GM18951 (cell line): ENCODE measurements around the gene IQCH.
"Not testable (repeated sequence)": the region's sequence is repeated elsewhere in the genome, so short reads cannot be mapped to it uniquely, and the experiment has no call there.

Source experiments
- POLR2A ChIP-seq: IDR thresholded peaks from 4 replicates; pipeline ENCODE4 v1.6.1; 2011; ENCODE audit warnings: mild to moderate bottlenecking; ENCODE audit not compliant: insufficient read length, insufficient read depth; ENCODE audit errors: extremely low read depth
- in situ Hi-C: fragments of 300-500 bp; cut with MboI; formaldehyde crosslinking; loops from one replicate; pipeline ENCODE4 v1.12.0; 2022; ENCODE audit warnings: low sequenced_read_pairs, mixed read lengths, inconsistent platforms; ENCODE audit not compliant: unreplicated experiment

Gene IQCH

DNA sequence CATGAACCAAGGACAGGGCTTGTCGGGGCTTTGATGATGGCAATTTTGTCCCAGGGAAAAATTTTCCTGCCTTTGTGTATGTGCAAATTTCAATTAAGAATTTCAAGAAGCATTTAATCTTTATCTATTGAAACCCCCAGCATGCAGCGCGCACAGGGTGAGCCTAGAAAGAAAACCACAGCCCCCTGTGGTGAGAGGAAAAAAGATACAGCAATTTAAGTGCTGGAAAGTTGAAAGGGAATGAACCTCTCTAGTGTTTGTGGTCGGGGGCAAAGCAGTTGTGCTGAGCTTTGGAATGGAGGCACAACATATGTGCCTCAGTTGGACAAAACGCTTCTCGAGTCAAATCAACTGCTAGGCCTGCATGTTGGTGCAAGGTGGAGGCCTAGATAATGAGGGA is 154.6 kb downstream of the IQCH start:
- TF ChIP-seq POLR2A: no peak
- in situ Hi-C loops: no loop called here

DNA sequence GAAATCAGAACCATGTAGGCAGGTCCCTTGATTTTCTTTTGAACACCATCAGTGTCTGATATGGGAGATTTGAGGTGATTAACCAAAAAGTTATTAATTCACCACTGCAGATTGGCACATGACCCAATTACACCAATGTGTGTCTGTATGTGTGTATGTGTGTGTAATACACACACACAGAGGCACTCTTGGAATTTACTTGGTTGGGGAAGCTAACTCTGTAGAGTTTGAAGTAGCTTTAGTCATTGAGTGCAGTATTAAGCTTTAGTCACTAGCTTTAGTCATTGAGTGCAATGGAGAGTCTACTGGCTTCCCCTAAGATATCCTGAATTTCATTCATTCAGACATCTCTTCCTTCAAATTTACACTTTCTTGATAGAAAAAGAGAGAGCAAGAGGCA is 156.9 kb downstream of the IQCH start:
- in situ Hi-C loops: no loop called here
- TF ChIP-seq POLR2A: no peak

DNA sequence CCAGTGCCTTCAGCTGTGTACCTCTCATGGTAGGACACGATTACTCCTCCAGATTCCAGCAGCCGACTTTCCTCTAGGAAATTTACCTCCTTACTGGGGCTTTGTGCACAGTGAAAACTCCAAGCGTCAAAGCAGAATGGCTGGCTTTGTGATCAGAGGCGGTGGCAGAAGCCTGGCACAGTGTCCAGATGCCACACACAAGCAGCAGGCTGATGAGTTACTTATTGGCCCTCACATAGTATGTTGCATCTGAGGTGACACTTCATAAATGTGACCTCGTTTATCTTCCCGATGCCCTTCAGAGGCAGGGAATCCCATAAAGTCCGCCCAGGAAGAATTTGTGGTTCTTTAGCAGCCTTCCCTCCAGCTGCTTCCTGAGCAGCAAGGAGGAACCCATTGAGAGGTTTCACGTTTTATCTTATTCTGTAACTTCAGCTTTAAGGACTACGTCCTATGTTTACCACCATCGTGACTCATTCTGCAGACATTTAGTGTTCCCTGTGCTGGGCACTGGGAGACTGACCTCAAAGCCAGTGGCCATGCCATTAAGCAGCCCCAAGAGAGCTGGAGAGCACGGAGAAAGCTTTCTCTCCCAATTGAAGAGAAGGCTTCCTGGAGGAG is 159.3 kb downstream of the IQCH start:
- in situ Hi-C loops: no loop called here

DNA sequence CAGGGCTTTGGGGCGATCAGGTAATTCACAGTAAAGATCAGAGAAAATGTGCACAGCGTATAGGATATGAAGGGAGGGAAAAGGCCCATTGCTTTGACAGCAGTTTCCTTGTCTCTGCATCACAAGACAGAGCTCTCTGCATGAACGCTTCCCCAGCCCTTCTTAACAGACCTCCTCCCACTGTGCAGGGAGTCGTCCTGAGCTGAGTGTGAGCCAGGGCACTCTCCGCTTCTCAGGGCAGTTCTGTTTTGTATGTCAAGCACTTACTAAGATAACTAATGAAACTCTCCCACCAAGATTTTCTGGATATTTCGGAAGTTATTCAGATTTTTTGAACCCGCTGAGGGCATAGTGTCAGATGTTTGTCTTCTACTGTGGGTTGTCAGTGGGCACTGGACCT is 160.6 kb downstream of the IQCH start:
- in situ Hi-C loops: no loop called here
- no peak for TF ChIP-seq POLR2A

More for the DNA sequence above, 159.3 kb downstream of the IQCH start:
- no peak for TF ChIP-seq POLR2A

DNA sequence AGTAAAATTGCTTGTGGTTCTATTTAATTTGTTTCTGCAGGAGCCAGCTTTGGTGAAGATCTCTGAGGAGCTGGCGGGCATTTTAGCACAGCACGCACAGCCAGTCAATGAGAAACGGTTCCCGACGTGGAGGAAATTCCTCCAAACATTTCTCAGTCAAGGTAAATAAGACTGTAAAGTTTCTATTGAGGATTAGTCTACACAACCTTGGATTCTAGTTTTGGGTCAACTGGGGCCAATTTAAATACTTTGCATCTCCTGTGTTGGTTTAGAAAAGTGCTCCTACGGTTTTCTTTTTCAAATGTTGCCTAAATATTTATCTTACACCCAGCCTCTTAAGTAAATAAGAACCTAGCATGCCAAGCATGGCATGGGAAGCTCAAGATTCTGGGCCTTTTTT is 162.3 kb downstream of the IQCH start:
- in situ Hi-C loops: no loop called here
- no peak for TF ChIP-seq POLR2A

DNA sequence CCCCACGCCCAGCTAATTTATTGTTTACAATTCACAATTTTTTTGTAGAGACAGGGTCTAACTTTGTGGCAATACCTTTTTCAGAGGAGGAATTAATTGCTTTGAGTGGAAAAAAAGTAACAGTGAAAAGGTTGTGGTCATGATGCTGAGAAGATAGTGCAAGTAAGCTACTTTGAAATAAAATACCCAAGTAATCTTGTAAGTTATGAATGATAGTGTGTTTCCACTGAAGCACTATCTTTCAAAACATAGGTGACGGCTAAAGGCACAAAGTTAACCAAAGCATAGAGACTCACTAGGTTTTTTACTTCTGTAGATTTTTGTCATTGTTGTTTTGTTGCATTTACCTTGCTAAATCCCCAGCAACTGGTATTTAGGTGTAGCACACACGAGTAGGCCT is 165.1 kb downstream of the IQCH start:
- in situ Hi-C loops: no loop called here
- no peak for TF ChIP-seq POLR2A

DNA sequence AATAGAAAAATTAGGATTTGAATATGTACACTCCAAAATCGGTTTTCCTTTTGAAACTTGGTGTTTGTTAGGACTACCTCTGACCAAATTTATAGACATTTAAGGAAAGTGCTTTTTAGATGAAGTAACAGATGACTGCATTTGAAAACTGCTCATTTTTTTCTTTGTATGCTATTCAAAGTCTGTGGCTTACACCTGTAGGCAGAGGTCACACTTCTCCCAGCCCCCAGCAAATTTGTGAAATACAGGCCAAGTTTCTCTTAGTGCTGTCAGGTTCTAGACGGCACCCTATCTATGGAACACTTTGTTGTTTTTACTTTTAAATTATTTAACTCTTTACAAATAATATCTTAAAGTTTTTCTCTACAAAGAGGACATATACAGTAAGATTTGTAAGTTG is 165.6 kb downstream of the IQCH start:
- no peak for TF ChIP-seq POLR2A
- in situ Hi-C loops: no loop called here

DNA sequence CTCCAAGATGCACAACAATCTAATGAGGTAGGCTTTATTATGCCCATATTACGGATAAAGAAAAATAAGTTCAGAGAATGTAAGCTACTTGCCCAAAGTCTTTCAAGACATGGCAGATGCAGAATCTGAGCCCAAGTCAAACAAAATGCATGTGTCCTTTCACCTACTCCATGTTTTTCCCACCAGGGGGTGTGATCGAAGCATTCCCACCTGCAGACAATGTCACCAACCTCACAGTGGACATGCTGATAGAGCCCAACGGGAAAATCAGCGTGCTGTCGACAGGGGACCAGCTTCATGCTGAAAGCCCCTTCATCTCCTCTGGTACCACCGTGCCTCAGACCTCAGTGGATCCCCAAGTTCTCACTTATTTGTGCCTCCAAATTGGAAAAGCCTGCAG is 166.5 kb downstream of the IQCH start:
- in situ Hi-C loops: no loop called here
- no peak for TF ChIP-seq POLR2A

DNA sequence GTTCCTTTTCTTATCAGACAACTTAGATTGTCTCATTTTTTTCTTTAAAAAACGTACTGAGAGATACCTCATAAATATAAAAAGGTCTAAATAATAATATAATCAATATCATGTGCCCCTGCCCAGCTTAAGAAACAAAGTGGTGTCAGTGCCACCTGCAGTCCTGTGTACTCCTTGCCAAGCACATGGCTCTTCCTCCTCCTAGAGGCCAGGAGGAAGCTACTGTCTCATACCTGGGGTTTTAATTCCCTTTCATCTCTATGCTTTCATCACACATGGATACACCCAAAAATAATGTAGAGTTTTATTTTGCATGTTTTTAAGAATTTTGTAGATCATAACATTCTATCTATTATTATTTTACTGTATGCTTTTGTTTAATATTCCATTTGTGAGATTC is 167.7 kb downstream of the IQCH start:
- no peak for TF ChIP-seq POLR2A
- in situ Hi-C loops: no loop called here

DNA sequence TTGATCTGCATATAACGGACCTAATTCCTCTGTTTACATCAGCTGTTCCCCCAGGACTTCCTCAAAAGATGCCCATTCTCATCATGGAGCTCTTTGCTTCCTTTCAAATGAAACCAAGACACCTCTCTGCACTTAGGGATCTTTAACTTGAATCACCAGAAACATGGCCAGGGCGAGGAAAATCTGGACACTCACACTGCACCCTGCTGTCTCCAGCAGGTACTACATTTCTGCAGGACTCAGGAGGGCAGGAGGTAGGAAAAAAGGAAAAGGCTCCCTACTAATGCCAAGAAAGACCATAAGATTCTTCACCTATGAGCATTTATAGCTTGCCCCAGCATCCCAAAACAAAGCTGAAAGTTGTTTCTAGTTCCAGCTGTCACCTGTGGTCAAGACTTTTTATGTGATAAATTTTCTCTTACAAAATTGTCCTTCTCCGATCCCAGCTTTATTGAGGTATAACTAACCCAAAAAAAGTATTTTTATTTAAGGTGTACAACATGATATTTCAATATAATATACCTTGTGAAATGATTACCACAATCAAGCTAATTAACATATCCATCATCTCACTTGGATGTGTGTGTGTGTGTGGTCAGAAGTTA is 179.0 kb downstream of the IQCH start:
- no peak for TF ChIP-seq POLR2A
- in situ Hi-C loops: loop anchor here (10.0 kb wide), 1 partner anchor 489 kb away; no protein-coding TSS in a partner anchor

DNA sequence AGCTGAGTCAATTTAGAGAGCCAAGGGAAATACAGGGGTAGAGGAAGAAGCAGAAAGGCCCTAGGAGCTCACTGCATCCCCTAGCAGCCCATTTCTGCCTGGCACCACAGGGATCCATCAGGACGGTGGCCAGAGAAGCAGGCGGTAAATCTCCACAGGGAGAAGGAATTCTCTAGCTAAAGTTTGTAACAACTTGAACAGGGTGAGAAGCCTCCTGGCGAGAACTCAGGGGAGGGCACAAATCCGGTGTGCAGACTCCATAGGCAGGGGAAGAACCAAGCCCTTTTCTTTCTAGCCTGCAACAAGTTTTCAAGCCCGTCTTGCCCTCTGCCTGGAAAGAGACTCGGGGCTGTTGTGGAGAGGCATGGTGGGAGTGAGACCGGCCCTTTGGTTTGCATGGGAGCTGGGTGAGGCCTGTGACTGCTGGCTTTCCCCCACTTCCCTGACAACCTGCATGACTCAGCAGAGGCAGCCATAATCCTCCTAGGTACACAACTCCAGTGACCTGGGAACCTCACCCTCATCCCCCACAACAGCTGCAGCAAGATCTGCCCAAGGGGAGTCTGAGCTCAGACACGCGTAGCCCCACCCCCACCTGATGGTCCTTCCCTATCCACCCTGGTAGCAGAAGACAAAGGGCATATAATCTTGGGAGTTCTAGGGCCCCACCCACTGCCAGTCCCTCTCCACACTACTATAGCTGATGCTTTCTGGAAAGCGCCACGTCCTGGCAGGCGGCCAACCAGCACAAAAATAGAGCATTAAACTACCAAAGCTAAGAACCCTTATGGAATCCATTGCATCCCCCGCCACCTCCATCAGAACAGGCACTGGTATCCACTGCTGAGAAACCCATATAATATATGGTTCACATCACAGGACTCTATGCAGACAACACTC is 182.0 kb downstream of the IQCH start:
- in situ Hi-C loops: loop anchor here (10.0 kb wide), 1 partner anchor 492 kb away; no protein-coding TSS in a partner anchor

DNA sequence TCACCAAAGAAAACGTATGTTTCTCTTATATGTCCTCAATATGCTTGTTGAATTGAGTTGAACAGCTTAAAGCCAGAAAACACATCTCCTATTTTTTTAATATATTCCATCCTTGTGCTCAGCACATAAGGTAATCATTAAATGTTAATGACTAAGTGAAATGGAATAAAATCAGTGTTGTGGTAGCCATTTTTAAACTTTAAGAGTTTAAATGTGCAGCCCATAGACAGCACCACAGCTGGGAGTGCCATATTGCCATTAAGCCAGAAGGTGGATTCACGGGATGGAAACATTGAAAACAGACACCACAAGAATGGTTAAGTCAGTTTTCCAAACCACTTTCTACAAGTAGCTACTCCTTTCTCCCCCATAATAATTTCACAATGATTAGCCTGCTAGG is 189.5 kb downstream of the IQCH start:
- in situ Hi-C loops: no loop called here

DNA sequence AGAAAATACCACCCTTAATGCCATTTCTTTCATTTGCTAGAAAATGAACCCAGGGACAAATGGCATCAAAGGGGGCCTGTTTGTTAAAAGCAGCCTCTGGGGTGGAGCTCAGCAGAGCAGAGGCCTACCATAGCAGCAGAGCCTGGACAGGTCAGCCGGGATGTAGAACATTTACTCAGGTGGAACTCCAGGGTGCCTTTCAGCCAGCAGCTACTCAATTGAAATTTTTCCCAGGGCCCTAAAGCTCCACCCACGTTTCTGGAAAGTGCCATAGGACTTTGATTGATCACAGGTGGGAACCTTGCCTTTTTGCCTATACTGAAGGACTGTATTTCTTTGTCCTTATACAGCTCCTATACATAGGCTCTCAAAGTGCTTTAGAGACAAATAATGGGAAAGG is 191.9 kb downstream of the IQCH start:
- in situ Hi-C loops: no loop called here
- no peak for TF ChIP-seq POLR2A

More for the DNA sequence above, 189.5 kb downstream of the IQCH start:
- no peak for TF ChIP-seq POLR2A

DNA sequence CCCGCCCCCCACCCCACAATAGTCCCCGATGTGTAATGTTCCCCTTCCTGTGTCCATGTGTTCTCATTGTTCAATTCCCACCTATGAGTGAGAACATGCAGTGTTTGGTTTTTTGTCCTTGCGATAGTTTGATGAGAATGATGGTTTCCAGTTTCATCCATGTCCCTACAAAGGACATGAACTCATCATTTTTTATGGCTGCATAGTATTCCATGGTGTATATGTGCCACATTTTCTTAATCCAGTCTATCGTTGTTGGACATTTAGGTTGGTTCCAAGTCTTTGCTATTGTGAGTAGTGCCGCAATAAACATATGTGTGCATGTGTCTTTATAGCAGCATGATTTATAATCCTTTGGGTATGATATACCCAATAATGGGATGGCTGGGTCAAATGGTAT is 193.8 kb downstream of the IQCH start:
- in situ Hi-C loops: not testable (repeated sequence)

DNA sequence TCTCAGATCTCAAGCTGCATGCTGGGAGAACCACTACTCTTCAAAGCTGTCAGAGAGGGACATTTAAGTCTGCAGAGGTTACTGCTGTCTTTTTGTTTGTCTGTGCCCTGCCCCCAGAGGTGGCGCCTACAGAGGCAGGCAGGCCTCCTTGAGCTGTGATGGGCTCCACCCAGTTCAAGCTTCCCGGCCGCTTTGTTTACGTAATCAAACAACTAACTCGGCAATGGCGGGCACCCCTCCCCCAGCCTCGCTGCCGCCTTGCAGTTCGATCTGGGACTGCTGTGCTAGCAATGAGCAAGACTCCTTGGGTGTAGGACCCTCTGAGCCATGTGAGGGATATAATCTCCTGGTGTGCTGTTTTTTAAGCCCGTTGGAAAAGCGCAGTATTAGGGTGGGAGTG is 199.1 kb downstream of the IQCH start:
- in situ Hi-C loops: not testable (repeated sequence)
